GM18526 (cell line): ENCODE results near the gene TMIE.

ENCODE experiments used
- POLR2A ChIP-seq: IDR thresholded peaks from 3 replicates; pipeline ENCODE4 v1.6.1; 2011; ENCODE audit not compliant: insufficient read length; ENCODE audit errors: extremely low read depth

Gene TMIE

DNA sequence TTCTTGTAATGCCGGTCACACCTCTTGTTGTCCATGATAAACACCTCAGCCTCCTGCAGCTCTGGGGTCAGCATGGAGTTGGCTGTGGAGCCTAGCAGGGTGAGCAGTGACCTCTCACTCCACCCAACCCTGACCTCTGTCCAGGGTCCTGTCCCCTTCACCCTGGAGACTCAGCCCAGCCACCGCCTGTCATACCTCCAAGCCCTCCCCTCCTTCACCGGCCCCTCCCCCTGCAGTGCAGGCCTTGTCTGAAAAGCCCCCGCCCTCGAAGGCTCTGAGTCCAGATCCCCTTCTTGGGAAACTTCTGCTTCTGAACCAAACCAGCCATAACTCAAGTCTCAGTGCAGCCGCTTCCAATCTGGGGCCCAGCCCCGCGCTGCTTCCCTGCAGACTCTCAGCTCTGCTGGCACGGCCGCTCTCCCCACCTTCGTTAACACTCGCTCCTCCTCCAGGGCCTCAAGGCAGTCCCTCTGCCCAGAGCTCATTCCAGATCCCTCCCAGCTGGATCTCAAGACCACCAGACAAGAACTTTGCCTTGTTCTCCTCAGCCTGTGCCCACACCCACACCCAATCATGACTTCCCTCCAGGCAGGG is 41.9 kb downstream of the TMIE start:
- no peak for TF ChIP-seq POLR2A

DNA sequence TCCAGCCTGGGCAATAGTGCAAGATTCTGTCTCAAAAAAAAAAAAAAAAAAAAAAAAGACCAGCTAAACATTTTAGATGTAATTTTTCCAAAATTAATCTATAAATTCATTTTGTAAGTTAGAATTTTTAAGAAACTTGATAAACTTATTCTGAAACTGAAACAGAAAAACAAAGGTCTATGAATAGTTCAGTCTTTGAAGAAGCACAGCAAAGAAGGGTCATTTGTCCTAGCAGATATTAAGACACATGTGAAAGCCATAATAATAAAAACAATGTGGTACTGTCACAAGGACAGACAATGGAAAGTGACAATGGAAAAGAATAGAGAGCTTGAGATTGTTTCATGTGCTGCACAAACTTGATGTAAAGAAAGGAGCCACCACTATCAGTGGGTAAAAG is 45.5 kb downstream of the TMIE start:
- TF ChIP-seq POLR2A, result no peak

DNA sequence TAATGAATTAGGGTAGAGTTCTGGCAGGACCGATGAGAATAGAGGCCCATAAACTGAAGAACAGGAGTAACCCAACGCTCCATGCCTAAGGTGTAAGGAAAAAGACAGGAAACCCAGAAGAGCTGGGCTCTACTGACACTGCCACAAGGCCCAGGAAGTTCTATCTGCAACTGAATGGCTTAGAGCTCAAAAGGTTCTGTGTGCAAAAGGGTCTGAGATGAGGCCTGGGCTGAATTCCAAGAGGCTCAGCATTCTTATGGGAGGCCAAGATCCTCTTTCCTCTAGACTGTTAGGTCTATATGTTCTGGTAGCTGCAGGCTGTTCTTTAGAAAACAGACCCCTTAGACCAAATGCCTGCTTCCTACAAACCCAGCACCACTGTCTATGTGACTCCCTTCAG is 47.0 kb downstream of the TMIE start:
- TF ChIP-seq POLR2A, result no peak

DNA sequence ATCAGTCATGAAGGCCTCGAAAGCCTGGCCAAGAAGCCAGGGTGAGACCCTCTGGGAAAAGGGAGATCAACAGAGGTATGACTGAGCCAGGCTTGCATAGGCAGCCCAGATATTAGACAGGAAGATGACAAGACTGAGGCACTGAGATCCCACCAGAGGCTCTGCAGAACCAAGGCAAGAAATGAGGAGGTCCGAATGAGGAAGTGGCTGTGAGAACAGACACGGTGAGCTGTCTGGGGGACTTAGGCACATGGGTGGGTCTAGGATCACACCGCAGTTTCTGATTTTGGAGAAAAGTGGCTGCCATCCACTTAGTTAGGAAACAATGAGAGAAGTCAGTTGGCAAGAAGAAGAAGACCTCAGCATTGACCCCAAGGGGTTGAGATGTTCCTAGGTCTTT is 47.9 kb downstream of the TMIE start:
- no peak for TF ChIP-seq POLR2A

- TF ChIP-seq POLR2A, result no peak
Measured at GRCh38 chr3:46750555-46751038, 49.4 kb downstream of the TMIE start.

GRCh38 chr3:46755646-46756045 is 54.5 kb downstream of the TMIE start:
- no peak for TF ChIP-seq POLR2A

- no peak for TF ChIP-seq POLR2A
Measured at GRCh38 chr3:46756642-46757041, 55.5 kb downstream of the TMIE start.

- no peak for TF ChIP-seq POLR2A
Measured at GRCh38 chr3:46759239-46760167, 58.3 kb downstream of the TMIE start.
